Activated effector memory CD4-positive, alpha-beta T cell treated with Interleukin-2 at 50 U/mL for 16 hours (primary cell): ENCODE data around the gene CMTM6.
A peak's percentile ranks its signal among the peaks of the same experiment; 100 is the strongest.
"Not testable (repeated sequence)": the region's sequence is repeated elsewhere in the genome, so short reads cannot be mapped to it uniquely, and the experiment has no call there.

Experiments
- DNase-seq: peaks from one replicate; pipeline ENCODE4 v3.0.0-alpha.2; 2020

The CMTM6 gene

GRCh38 chr3:32463415-32463814 lies 39.2 kb downstream of the CMTM6 start:
- not testable (repeated sequence) for DNase-seq

- not testable (repeated sequence) for DNase-seq
Measured at GRCh38 chr3:32462191-32462986, 40.3 kb downstream of the CMTM6 start.

GRCh38 chr3:32460817-32461496 lies 41.7 kb downstream of the CMTM6 start:
- DNase-seq: not testable (repeated sequence)

- DNase-seq: peak; percentile 68
Measured at GRCh38 chr3:32460031-32460749, 42.5 kb downstream of the CMTM6 start.

GRCh38 chr3:32459450-32459849 lies 43.2 kb downstream of the CMTM6 start:
- DNase-seq: no peak

GRCh38 chr3:32457971-32458471 lies 44.6 kb downstream of the CMTM6 start:
- peak; percentile 50 for DNase-seq

- DNase-seq: no peak
Measured at GRCh38 chr3:32456429-32457130, 46.1 kb downstream of the CMTM6 start.

GRCh38 chr3:32455609-32456428 lies 46.8 kb downstream of the CMTM6 start:
- no peak for DNase-seq

GRCh38 chr3:32454731-32455608 lies 47.7 kb downstream of the CMTM6 start:
- DNase-seq: no peak

- DNase-seq: no peak
Measured at GRCh38 chr3:32454111-32454510, 48.5 kb downstream of the CMTM6 start.

GRCh38 chr3:32453346-32453745 lies 49.3 kb downstream of the CMTM6 start:
- no peak for DNase-seq

GRCh38 chr3:32452009-32452408 lies 50.6 kb downstream of the CMTM6 start:
- no peak for DNase-seq

GRCh38 chr3:32450992-32451659 lies 51.5 kb downstream of the CMTM6 start:
- DNase-seq: no peak

GRCh38 chr3:32450426-32450825 lies 52.2 kb downstream of the CMTM6 start:
- DNase-seq: no peak

GRCh38 chr3:32449691-32450090 lies 53.0 kb downstream of the CMTM6 start:
- no peak for DNase-seq

GRCh38 chr3:32448686-32449474 lies 53.8 kb downstream of the CMTM6 start:
- no peak for DNase-seq

- no peak for DNase-seq
Measured at GRCh38 chr3:32447865-32448400, 54.7 kb downstream of the CMTM6 start.

GRCh38 chr3:32443478-32443877 lies 59.2 kb downstream of the CMTM6 start:
- DNase-seq: no peak

- DNase-seq: no peak
Measured at GRCh38 chr3:32442766-32443165, 59.9 kb downstream of the CMTM6 start.
